ENCODE results near the gene PANK4.
A peak's percentile ranks its signal among the peaks of the same experiment; 100 is the strongest.

PANK4 gene

DNA sequence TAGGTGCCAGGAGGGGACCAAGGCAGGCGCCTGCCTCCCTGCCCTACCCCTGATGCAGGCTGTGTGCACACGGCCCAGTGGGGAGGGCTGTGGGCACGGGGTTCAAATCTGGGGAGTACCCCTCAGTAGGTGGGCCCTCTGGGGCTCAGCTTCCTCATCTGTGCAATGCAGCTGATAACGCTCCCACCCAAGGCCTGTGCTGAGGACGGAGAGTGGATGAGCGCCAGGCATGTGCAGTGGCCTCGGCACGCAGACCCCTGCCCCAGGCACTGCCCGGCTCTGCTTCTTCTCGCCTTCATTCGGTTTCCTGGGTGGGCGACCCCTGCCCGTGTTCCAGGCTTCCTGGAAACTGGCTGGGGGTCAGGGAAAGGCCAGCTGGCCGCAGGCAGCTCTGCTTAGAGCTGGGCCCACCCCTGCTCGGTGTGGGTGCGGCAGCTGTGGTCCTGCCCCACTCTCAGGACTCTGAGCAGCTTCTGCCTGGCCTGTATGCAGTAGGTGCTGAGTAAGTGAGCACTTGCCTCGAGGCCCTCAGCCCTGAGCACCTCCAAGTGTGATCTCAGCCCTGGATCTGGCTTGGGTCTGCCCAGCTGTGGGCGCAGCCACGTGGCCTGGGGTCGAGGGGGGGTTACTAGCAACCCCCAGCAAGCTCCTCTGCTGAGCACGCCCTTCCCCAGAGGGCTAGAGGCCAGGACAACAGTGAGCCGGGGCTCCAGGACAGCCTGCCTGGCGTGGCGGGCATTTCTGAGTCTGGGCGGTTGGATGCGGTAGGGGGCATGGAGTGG, 17.9 kb upstream of the PANK4 start:
- no peak for DNase-seq

DNA sequence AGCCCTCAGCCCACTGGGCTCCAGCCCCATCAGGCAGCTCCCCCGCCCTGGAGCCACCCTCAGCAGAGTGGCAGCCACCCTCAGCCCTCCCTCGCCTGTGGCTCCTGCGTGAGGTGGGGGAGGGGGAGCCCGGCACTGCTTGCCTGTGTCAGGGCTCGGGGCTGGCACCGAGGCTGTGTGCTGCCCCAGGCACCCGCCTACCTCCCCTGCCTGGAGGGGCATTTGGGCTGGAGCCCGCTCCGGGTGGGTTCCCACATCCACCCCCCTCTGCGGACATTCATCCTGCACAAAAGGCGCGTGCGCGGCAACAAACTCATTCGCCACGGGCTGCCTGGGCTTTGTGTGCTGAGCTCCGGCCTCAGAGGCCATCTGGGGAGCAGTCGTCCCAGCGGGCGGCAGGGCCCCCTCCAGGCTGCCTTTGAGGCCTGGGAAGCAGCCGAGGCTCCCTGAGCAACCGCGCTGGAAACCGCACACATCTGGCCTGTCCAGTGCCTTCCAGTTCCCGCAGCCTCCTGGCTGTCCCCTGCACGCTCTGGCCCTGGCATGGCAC, 17.2 kb upstream of the PANK4 start:
- no peak for DNase-seq

DNA sequence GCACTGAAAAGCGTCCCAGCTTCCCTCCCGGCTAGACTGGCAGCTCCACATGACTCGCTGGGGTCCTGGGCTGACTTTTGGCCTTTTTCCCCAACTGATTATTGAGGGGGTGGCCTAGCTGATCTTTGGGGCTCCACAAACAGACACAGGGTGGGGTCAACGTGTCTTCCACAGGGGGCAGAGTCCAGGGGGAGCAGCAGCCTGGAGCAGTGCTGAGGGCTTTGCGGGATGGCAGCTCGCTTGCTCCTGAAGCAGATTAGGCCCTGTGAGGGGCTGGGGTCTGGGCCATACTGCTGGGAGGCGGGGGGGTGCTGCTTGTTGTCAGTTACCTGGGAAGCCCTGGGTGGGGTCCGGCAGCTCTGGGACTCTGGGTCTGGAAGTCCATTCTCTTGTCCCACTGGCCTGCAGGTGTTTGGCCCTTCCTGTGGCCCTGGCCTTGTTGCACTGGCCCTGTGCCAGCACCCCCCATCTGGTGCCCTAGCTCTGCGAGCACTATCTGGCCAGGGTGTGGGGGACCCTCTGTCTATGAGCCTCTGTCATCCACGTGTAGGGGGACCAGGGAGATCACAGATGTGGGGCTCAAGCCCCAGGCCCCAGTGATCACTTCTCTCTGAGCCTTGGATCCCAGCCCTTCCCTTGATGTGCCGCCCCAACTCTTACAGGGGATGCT, 16.0 kb upstream of the PANK4 start:
- DNase-seq: peak; percentile 2

DNA sequence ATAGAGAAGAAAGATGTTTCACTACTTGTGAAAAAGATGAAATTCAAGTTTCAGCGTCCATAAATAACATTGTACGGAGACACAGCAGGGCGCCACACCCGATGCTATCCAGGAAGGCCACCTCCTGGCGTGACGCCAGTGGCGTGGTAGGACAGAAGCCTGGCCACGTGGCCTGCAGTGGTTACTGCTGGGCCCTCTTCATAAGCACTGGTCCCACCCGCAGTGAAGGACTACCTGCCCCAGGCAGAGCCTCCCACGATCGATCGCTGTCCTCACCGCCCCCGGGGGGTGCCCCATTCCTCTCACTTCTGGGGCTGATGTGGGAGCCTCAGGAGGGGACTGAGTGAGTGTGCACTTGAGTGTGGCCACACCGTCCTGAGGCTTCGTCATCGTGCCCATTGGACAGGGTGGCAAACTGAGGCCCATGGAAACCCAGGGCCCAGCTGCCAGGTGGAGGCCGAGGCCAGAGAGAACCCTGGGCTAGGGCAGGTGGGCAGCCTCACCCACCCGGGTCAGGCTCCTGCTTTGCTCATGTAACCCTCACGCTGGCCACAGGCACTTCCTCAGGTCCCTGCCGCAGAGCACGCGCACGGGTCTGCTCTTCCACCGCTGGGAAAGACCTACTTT, 15.3 kb upstream of the PANK4 start:
- peak; percentile 1 for DNase-seq

DNA sequence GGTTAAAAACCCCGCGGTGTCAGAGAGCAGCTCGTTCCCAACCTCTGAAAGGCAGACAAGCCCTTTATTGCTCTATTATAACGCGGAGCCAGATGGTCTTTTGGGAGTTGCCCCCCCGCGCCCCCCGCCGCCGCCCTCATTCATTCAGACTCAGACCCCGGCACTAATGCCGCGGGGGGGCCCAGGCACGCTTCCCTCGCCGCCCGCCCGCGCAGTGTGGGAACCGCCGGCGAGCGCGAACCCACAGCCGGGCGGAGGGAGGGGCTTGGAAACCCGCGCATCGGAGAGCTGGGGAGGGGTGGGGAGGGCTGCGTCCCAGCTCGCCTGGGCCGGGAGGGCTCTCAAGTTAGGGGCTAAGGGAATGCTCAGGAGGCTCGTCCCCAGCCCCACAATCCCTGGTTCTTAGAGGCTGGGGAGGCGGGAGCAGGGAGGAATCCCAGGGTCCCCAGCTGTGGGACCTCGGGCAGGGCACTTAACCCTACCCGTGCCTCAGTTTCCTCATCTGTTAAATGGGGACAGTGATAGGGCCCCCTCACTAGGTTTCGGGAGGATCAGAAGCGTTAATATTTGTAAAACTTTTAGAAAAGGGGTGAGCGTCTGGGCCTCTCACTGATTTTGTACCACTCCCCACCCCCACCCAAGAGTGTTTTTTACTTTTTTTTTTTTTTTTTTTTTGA, 14.6 kb upstream of the PANK4 start:
- DNase-seq: peak; percentile 39

DNA sequence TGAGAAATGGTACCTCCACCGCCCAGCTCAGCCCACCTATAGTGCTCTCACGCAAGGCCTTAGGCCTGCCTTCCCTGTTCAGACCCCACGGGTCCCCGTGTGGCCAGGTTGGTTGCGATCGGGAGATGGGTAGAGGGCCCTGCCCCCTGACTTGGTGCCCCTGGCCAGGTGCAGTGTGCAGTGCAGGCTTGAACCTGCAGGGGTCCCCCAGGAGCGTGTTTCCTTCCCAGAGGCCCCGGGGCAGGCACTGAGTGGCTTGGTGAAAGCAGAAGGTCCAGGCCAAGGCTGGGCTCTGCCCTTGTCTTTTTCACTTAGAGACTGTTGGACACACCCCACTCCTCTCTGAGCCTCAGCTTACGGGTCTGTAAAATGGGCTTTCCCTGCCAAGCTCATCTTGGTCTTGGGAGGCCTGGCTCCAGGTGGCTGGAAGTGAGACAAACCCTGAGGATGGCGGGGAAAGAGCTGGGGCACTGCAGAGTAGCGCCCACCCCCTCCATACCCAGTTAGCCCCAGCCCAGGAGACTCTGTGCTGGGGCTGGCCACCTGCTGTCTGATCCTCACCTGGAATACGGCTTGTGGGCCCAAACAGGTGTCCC, 13.0 kb upstream of the PANK4 start:
- peak; percentile 53 for DNase-seq

DNA sequence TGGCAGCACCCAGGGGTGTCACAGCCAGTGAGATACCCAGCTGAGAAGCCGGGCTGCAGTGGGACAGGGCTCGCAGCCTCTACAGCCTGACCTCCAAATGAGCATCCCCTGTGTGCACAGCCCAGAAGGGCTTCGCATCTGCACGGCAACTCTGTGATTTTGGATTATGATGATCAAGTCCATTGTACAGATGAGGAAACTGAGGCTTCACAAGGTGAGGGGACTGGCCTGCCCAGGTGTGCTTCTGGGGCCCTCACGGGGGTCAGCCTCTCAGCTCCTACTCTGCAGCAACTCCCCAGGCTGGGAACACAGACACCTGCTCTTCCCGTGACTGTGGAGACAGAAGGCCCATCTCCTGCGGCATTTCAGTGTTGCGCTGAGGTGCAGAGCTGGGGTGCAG, 12.5 kb upstream of the PANK4 start:
- no peak for DNase-seq

DNA sequence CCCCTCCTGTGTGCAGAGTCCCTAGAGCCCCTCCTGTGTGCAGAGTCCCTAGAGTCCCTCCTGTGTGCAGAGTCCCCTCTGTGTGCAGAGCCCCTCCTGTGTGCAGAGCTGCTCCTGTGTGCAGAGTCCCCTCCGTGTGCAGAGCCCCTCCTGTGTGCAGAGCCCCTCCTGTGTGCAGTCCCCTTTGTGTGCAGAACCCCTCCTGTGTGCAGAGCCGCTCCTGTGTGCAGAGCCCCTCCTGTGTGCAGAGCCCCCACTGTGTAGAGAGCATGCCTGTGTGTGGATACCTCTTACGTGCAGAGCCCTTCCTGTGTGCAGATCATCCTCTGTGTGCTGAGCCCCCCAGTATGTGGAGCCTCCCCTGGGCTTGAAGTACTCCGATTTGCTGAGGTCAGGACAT, 12.0 kb upstream of the PANK4 start:
- DNase-seq: no peak

DNA sequence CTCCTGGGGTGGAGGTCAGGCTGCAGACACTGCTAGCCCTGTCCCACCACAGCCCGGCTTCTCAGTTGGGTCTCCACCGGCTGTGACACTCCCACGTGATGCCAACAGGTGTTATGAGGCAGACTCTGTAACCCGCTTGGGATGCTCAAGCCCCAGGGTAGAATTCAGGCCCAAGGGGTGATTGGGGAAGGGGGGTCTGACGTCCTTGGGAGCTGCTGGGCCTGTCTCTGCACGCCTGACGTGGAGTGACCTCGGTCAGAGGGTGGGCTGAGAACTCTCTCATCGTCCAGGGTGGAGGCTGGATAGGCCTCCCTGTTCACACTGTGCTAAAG, 11.4 kb upstream of the PANK4 start:
- no peak for DNase-seq

DNA sequence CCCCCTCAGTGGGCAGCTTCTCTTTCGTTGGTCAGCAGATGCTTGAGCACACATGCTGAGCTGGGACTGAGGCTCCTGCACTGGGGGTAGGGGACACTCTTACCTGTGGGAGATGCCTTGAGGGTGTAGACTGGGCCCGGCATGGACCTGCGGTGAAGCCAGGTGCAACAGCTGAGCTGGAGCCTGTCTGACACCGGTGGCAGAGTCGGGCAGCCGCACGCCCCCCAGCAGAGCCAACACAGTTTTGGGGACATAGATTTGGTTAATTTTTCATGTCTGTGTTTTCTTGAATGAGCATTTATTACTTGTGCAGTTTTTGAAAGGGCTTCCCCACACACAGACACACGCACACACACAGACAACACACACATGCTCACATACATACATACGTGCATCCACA, 9.6 kb upstream of the PANK4 start:
- DNase-seq: no peak

DNA sequence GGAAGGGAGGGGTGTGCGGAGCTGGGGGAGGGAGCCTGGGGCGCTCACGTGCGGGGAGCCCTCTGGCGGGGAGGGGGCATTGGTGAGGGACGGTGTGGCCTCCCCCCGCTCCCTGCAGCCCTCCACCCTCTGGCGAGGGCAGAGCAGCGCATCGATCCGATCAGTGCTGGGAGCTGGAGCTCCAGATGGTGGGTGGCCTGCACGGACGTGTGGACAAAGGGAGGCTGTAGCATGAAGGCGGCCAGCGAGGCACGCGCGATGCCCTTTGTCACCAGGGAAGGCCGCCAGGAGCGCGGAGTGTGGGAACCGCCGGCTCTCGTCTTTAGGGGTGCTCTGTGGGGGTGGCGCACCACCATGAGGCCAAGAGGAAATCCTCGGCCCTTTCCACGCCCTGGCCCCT, 9.1 kb upstream of the PANK4 start:
- no peak for DNase-seq

DNA sequence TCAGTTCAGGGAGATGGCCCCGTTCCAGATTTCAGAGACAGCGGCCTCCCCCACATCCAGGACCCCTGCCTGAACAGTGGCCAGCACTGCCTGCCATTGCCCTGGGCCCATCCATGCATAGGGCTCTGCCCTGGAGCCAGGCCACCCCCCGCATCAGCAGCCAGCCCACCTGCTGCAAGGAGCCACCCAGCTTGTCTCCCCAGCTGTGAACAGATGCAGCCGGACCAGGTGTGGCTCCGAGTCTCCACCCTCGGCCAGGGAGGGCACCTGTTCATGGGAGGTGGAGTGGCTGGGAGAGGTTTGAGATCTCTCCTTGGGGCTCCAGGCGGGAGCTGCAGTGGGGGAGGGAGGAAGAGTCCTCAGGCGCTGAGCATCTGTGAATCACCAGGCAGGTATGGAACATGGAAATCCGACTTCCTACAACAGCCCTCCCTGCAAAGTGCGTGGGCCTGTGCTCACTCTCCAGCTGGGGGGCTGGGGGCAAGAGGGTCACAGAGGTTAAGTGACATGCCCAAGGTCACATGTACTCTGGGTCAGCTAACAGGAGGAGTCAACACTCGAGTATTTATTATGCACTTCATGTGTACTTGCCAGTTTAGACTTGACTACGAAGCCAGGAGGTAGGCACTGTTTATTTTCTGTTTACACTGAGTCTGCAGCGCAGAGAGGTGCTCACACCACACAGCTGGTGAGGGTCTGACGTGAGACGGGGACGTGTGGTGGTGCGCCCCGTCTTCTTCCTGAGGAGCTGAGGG, 8.5 kb upstream of the PANK4 start:
- no peak for DNase-seq

DNA sequence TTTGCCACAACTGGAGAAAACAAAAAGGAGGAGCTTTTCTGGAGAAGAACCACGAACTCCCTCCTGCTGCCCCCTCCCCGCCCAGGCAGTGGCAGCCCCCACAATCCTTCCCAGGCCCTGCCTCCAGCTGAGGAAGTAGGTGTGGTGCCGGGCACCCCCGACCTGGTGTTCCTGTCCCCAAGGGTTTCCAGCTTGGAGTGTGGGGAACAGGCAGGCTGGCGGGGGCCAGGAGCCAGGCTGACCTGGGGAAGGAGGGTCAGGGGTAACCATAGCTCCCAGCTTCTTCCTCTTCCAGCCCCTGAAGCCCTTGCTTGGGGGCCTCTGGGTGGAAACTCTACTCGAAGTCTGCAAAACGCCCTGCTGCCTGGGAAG, 7.9 kb upstream of the PANK4 start:
- no peak for DNase-seq

DNA sequence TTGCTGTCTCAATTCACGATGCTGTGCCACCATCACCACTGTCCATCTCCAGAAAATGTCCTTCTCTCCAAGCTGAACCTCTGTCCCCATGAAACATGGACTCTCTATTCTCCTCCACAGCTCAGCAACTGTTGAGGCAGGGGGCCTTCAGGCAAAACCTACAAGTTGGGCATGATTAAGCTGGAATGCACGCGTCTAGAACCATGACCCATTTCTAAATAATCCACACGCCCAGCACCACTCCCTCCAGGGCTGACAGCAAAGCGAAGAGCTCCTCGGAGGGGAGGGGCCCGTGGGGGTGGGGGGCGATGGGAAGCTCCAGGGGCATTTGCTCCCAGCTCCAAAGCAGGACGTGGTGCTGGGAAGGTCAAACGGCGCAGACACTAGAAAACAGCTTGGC, 7.0 kb upstream of the PANK4 start:
- DNase-seq: no peak

DNA sequence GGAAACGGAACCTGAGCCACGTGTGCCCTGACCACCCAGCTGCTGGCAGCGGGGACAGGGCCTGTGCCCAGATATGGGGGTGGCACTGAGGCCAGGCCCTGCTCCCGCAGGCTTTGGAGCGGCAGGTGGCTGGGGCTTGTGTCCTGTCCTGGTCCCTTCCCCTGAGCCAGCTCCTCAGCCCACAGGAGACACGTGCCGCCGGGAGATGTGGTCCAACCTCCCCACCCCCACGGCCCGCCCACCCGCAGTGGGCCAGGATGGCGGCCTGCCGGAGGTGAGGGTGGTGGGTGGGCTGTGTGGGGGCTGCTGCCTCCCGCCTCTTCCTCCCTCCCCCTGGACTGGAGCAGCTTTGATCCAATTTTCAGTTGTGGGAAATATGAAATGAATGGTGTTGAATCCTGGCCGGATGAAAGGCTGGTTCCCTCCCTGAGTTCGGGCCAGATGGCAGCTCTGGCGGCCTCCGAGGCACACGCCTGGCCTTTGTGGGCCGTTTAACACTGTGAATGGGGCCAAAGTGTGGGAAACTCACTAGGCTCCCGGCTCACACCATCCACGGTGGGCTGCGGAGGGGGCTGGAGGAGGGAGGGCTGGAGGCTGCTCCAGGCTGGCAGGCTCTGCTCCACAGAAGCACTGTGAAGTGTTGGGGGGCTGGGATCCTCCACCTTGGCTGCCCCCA, 6.2 kb upstream of the PANK4 start:
- no peak for DNase-seq

DNA sequence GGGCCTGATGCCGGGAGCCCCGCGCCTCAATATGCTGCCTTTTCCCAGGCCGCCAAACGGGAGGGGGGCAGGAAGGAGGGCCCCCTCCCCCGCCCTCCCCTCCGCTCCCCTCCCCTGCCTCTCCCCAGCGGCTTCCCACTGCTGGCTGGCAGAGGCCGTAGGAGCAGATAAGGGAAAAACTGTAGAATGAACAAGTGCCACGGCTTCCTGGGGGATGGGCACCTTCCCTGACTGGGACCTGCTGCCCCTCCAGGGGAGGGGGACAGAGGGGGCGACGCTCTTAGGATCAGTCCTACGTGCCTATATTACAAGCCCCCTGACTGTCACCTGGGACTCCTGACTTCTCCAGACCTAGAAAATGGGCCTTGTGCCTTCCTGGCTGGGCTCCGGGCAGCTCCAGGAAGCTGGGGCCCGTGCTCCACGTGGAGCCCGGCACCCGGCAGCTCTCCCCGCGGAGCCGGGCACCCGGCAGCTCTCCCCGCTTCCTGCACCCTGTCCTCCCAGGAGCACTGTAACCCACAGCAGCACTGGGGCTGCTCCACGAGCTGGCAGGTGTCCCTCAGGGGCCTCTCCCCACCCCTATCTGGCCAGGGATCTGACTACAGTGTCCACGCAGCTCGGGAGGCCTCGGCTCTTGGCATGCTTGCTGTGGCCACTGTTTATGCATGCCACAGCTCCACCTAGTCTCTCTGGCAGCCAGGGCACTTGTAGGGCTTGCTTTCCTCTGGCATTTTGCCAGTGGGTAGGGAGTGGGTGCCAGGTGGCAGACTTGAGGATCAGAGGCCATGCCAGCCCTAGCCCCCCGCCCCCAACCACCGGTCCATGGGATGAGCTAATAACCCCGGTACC, 4.3 kb upstream of the PANK4 start:
- DNase-seq: no peak

DNA sequence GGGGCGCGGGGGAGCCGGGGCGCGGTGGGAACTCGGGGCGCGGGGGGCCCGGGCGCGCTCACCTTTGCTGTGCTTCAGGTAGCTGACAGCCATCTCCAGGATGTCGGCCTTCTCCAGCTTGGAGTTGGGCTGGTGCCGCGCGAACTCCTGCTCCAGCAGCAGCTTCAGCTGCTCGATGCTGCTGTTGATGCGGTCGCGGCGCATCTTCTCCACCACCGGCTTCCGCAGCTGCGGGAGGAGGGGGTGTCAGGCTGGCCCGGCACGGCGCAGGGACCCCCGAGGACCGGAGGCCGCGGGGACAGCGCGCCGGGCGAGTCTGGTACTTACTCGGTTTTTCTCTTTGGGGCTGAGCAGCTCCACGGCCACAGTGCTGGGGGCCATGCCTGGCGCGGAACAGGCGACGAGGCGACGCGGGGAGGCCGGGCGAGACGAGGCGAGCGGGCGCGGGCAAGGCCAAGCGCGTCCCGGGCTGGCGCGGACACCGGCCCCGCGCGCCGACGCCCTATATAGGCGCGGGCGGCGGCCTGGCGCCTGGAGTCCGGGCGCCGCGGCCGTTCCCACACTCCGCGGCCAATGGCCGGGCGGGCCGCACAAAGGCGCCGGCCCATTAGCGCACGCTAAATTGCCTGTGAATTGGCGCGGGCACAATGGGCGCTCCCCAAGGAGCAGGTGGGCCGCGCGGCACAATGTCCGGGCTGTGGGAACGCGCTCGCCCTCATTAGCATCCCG, 3.6 kb upstream of the PANK4 start, which contains the start of gene HES5:
TSS of gene HES5 (minus strand) at position 480 of the 729 bp plus-strand sequence. CDS start at position 381, 99 bp downstream.
- DNase-seq: peak; percentile 34

DNA sequence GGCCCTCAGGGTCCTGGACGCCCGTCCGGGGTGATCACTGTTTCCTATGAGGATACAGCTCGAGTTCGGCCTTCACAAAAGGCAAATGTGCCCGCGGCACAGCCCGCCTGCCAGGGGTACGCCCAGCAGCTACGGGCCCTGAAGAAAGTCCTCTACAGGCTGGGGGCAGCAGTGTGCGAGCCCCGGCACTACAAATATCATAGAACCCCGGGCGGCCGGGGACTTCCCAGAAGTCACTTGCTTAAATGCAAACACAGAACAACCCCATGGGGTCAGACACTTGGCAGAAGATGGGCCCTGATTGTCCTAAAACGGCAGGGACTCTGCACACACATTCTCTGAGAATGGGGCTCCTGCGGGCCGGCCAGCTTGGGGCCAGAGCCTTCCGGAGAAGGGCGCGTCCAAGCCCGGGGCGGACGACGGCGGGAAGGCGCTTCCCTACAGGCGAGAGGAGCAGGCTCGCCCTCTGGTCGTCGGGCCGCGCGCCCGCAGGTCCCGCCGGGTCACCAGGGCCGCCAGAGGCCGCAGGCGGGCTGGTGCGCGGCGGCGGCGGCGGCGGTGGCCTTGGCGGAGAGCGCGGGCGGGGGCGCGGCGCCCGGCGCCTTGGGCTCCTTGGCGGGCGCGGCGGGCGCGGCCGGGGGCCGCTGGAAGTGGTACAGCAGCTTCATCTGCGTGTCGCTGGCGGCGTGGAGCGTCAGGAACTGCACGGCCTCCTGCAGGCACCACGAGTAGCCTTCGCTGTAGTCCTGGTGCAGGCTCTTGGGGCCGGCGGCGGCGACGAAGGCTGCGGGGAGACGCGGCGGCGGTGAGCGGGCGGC, 2.8 kb upstream of the PANK4 start:
- peak; percentile 66 for DNase-seq

DNA sequence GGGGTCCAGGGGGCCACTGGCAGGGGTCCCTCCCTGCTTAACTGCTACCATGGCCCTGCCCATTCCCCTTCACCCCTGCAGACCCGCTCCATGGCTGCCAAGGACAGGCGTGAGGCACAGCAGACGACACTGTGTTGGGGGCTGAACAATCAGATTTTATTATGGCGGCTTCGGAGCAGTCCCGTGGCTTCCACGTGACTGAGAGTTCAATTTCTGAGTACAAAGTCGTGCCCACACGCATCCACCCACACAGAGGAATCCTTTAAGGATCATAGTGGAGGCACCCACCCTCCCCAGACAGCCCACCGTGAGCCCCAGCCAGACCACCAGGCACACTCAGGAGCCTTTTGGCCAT, 2.2 kb upstream of the PANK4 start:
- DNase-seq: no peak

Measured in stimulated activated CD4-positive, alpha-beta T cell treated with anti-CD3 and anti-CD28 coated beads, Interleukin-15, amount 100 ng/mL, for 24 hours (primary cell).